Stimulated activated CD4-positive, alpha-beta T cell treated with anti-CD3 and anti-CD28 coated beads, Interleukin-15, amount 100 ng/mL, for 24 hours (primary cell): ENCODE data around the gene TCOF1.

Experiments used
- DNase-seq: peaks from one replicate; pipeline ENCODE4 v3.0.0-alpha.2; 2020

TCOF1 gene

GRCh38 chr5:150353032-150353675 is 4.3 kb upstream of the TCOF1 start:
- DNase-seq = no peak

GRCh38 chr5:150355791-150356190 is 1.7 kb upstream of the TCOF1 start:
- DNase-seq = no peak

- no peak for DNase-seq
Observed at GRCh38 chr5:150356575-150357294, 762 bp upstream of the TCOF1 start.

DNA sequence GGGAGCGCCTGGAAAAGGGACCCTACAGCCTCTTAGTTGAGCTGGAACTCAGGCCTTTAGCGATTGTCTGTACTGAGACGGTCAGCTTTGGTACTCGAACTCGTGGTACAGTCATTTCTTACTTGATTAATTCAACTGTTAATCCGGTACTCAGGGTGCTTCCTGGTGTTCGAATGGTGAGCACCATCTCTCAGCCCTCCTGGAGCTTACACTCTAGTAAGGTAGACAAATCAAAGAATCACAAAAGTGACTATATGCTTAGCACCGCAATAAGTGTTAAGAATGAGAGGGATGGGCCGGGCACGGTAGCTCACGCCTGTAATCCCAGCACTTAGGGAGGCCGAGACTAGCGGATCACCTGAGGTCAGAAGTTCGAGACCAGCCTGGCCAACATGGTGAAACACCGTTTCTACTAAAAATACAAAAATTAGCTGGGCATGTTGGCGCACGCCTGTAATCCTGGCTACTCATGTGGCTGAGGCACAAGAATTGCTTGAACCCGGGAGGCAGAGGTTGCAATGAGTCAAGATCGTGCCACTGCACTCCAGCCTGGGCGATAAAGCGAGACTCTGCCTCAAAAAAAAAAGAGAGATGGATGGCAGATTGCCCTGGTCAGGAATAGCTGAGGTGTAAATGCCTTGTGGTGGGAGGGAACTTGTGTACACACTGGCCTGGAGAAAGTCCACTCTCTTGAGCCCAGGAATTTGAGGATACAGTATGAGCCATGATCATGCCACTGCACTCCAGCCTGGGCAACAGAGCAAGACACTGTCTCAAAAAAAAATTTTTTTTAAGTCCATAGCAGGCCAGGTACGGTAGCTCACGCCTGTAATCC is 981 bp downstream of the TCOF1 start:
- no peak for DNase-seq

- no peak for DNase-seq
Observed at GRCh38 chr5:150361301-150361700, 3.8 kb downstream of the TCOF1 start.

DNA sequence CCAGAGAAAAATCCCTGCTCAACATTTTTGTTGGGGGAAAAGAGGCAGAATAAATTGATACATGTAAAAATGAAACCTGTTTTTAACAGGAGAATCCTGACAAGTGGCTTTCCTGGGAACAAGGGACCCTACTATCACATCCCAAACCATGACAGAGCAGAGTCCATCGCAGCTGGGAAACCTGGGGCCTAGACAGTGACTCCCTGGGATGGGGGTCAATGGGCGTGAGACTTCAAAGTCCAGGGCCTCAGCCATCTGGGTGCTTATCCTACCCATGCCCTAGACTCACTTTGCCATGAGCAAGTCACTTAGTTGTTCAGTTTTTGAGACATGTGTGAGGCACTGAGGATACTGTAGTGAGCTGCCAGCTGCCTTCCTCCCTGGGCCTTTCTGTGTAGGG is 5.7 kb downstream of the TCOF1 start:
- DNase-seq = no peak

GRCh38 chr5:150364004-150364403 is 6.5 kb downstream of the TCOF1 start:
- no peak for DNase-seq

GRCh38 chr5:150368526-150368925 is 11.0 kb downstream of the TCOF1 start:
- no peak for DNase-seq

- DNase-seq = no peak
Observed at GRCh38 chr5:150372639-150373038, 15.1 kb downstream of the TCOF1 start.

GRCh38 chr5:150374651-150375050 is 17.2 kb downstream of the TCOF1 start:
- no peak for DNase-seq

- DNase-seq = no peak
Observed at GRCh38 chr5:150376799-150377771, 19.6 kb downstream of the TCOF1 start.

DNA sequence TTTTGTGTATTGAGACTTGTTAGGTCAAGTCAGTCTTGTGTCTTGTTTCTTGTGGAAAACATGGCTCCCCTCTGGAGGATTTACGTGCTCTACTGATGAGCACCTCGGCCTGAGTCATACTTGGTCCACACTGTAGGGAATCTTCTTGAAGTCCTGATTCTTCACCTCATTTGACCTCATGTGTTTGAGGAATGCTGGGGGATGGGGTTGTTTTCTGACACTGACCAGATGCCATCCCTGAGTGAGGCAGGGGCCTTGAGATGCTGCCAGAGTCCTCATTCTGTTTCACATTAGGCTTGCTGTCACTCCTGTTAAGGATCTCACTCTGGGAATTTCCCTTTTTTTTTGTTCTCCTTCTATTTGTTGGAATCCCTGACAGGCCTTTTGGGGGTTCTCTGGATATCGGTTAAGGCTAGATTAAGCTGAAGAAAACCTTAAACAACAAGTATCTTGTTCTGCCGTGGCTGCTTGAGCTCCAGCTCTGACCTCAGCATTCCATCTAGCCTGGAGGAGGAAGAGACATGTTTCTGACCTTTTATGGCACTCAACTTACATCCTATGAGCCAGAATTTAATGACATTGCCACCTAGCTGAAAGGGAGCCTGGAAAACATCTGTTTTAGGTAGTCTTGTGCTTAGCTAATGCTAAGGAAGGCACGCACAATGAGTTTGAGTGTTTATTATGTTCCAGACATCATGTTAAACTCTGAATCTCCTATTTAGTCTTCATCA is 20.6 kb downstream of the TCOF1 start:
- no peak for DNase-seq

DNA sequence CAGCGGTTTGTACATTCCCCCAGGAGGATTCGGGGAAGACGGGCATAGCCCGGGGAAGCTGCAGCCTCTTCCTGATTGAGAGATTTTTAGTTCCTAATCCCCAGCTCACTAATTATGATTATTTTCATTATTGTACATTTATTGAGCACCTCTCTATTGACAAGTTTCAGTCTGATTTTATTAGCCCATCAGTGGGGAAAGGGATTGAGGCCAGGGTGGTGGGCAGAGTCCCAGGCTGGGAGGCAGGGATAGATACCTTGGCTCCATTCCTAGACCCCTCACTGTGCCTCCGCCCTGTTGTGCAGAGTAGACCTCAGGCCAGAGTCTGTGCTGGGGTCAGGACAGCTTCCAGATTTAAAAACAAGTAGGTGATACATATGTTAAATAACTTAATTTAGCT is 27.2 kb downstream of the TCOF1 start:
- DNase-seq = no peak

DNA sequence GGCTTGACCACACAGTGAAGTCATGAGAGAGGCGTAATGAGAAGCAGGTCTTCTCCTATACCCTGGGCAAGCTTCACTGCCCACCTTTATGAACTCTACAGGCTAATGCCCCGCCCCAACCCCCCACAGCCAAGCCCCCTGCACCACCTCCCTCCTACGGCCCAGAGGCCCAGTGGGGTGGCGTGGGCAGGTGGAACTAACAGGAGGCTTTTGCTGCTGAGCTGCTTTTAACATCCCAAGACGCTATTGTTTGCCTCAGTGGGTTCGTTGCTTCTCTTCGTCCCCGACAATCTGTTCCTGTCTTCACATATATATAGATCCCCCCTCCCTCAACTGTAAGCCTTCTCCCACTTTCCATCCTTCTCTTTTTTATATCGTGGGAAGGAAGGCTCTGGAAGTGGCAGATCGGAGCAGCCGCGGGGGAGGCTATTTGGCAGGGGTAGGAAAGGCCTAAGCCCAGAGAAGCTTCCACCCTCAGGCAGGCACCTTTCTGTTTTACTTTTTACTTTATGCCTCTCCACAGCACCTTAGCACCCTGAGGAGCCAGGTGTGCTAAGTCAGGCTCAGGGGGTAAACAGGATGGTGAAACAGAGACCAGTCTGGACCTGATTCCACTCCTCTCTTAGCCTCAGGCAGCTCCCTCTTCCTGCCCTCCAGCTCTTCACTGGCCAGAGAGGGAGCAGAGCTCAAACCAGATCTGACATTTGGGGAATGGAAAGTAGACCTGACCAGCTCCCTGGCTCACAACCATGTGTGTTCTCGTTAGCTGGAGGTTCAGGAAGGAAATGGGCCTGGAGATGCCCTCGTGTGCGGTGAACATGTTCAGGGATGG is 28.7 kb downstream of the TCOF1 start:
- no peak for DNase-seq

DNA sequence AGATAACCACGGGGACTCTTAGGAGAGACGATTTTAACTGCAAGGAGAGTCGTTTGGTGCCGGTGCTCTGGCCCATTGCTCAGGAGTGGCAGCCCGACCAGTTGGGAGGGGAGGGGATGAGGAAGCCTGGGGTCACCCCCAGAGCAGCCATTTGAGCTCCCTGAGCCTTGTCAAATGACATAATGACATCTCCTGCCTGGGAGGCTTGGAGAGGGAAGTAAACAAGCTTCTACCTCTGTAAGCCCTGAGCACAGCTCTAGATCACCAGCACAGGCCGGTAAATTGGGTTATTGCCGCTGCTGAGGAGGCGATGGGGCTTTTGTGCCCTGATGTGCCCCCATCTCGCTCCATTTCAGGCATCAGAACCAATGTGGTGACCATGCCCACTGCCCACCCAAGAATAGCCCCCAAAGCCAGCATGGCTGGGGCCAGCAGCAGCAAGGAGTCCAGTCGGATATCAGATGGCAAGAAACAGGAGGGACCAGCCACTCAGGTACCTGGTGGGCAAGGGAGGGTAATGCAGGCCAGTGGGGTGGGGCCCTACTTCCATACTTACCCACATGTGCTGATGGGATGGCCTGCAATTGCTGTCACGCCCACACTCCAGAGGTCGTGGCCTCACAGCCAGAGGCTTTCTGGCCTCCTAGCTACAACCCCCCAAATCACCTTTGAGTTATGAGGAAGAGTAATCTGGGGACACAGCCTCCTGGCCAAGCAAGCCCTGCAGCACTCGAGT is 32.2 kb downstream of the TCOF1 start:
- no peak for DNase-seq

GRCh38 chr5:150391064-150391834 is 33.8 kb downstream of the TCOF1 start:
- DNase-seq = no peak

GRCh38 chr5:150391986-150392385 is 34.5 kb downstream of the TCOF1 start:
- DNase-seq = no peak

- no peak for DNase-seq
Observed at GRCh38 chr5:150392680-150393079, 35.2 kb downstream of the TCOF1 start.

GRCh38 chr5:150393096-150393645 is 35.7 kb downstream of the TCOF1 start:
- DNase-seq = no peak
